K562 (cell line): ENCODE data around the gene KCTD1. TPM values are rescaled to one million over a fixed set of nuclear protein-coding genes. Genes with fewer than 3 reads are reported as not detected.

Experiments used
- ATAC-seq: fragments of 200-7000 bp; cut with Tn5 transposase; 3 replicates; pipeline ENCODE4 v1.9.1; 2020; ENCODE audit warnings: moderate library complexity
- BruUV-seq: library from RNA; stranded (reverse); fragments of 400-500 nt; replicated peaks from 2 replicates; lab custom pipeline; 2021; lab: Mats Ljungman, UMichigan
- CTCF ChIA-PET: fragments of 300-600 bp; formaldehyde crosslinking; extraction: SDS; loops from one replicate; lab custom pipeline; 2021; ENCODE audit warnings: low intra/inter-chr PET ratio; lab: Yijun Ruan, JAX
- POLR2A ChIA-PET: fragments of 300-600, 350-650 bp; sonication (Branson Sonifier 250); formaldehyde crosslinking; extraction: SDS; loops from one replicate; lab custom pipeline; 2021; ENCODE audit warnings: antibody characterized with exemption, inconsistent platforms; lab: Yijun Ruan, JAX
- DNase-seq, 4 experiments: peaks; one replicate each; pipeline versions ENCODE4 v3.0.0 to v3.0.0-alpha.2; 2011 to 2018; ENCODE audit warnings: low spot score in 3 of 4, mixed read lengths in 3 of 4; ENCODE audit errors: extremely low read depth in 1 of 4
- FAIRE-seq: peaks from 2 replicates; lab custom pipeline; 2011; peaks lifted over from hg19 to GRCh38; lab: Jason Lieb, UNC
- H2AFZ ChIP-seq: 2 replicates; pipeline ENCODE4 v1.6.0; 2011; ENCODE audit warnings: low read depth, low read length, control low read depth, inconsistent platforms
- H3K27ac ChIP-seq: fragments of 200-600 bp; 3 replicates; pipeline ENCODE4 v1.8.0; 2011; ENCODE audit warnings: low read depth, mild to moderate bottlenecking, control low read depth, inconsistent platforms, low read length, moderate library complexity, mixed read lengths; ENCODE audit errors: extremely low read depth
- H3K27me3 ChIP-seq, 2 experiments: fragments of 300-600 bp in 1 of 2; 2 replicates in 1 of 2; 3 replicates in 1 of 2; pipeline versions ENCODE4 v1.6.0 to v1.8.0; 2011; ENCODE audit warnings: inconsistent platforms in 2 of 2, low read length in 2 of 2, mild to moderate bottlenecking in 1 of 2, mixed read lengths in 1 of 2, moderate library complexity in 1 of 2; ENCODE audit not compliant: control insufficient read depth in 2 of 2, insufficient read depth in 2 of 2
- H3K36me3 ChIP-seq: fragments of 300-600 bp; 3 replicates; pipeline ENCODE4 v1.8.0; 2011; ENCODE audit warnings: mild to moderate bottlenecking, low read length, inconsistent platforms; ENCODE audit not compliant: control insufficient read depth, insufficient read depth
- H3K4me1 ChIP-seq, 2 experiments: fragments of 200-600 bp in 1 of 2; replicated peaks in 1 of 2; 2 replicates in 1 of 2; 3 replicates in 1 of 2; pipeline versions ENCODE4 v1.5.1 to v1.8.0; 2011; ENCODE audit warnings: inconsistent platforms in 2 of 2, low read length in 2 of 2, mild to moderate bottlenecking in 1 of 2, mixed read lengths in 1 of 2, moderate library complexity in 1 of 2; ENCODE audit not compliant: control insufficient read depth in 2 of 2, insufficient read depth in 2 of 2
- H3K4me2 ChIP-seq: 2 replicates; pipeline ENCODE4 v1.6.1; 2011; ENCODE audit warnings: low read length, control low read depth, inconsistent platforms, mixed read lengths; ENCODE audit not compliant: insufficient read depth
- H3K4me3 ChIP-seq: fragments of 200-600 bp; sonication (generic), shearing (Covaris generic); 2 replicates; pipeline ENCODE4 v1.5.1; 2016; ENCODE audit warnings: control low read depth, inconsistent platforms
- H3K79me2 ChIP-seq: fragments of 200-600 bp; 3 replicates; pipeline ENCODE4 v1.8.0; 2011; ENCODE audit warnings: low read length, inconsistent platforms; ENCODE audit not compliant: control insufficient read depth, insufficient read depth
- H3K9ac ChIP-seq, 2 experiments: 2 replicates each; pipeline versions ENCODE4 v1.6.0 to v1.6.1; 2011; ENCODE audit warnings: low read depth in 2 of 2, low read length in 2 of 2, control low read depth in 1 of 2, inconsistent platforms in 1 of 2, mild to moderate bottlenecking in 1 of 2, mixed read lengths in 1 of 2; ENCODE audit not compliant: insufficient read depth in 1 of 2
- H3K9me1 ChIP-seq: one replicate; pipeline ENCODE4 v1.6.0; 2011; ENCODE audit warnings: inconsistent platforms, mild to moderate bottlenecking, low read length, moderate library complexity; ENCODE audit not compliant: control insufficient read depth, insufficient read depth
- H3K9me3 ChIP-seq: replicated peaks from 2 replicates; pipeline ENCODE4 v1.5.1; 2011; ENCODE audit warnings: low read depth, low read length, inconsistent platforms; ENCODE audit not compliant: control insufficient read depth, insufficient read depth
- H4K20me1 ChIP-seq: replicated peaks from 2 replicates; pipeline ENCODE4 v1.6.1; 2011; ENCODE audit warnings: low read length, inconsistent platforms, mixed read lengths; ENCODE audit not compliant: control insufficient read depth, insufficient read depth
- CBFB ChIP-seq: sonication (generic); formaldehyde crosslinking; IDR thresholded peaks from 2 replicates; pipeline ENCODE4 v1.4.0; 2020; ENCODE audit warnings: mild to moderate bottlenecking, missing genetic modification reagents
- CHD1 ChIP-seq: fragments of 200-600 bp; sonication (generic); IDR thresholded peaks from one replicate; pipeline ENCODE4 v1.6.1; 2012; ENCODE audit warnings: mild to moderate bottlenecking, moderate library complexity, low read length, inconsistent platforms
- KHSRP ChIP-seq: fragments of 450-650 bp; IDR thresholded peaks from 2 replicates; pipeline ENCODE4 v1.6.1; 2017
- NFE2L1 ChIP-seq: fragments of 450-650 bp; IDR thresholded peaks from 2 replicates; pipeline ENCODE4 v1.6.1; 2016; ENCODE audit warnings: missing genetic modification characterization, low read depth, mild to moderate bottlenecking, missing compliant biosample characterization, moderate library complexity, borderline replicate concordance
- SMAD2 ChIP-seq: fragments of 150-350 bp; IDR thresholded peaks from 2 replicates; pipeline ENCODE4 v1.6.1; 2014; ENCODE audit warnings: low read depth, mild to moderate bottlenecking, low read length
- TAF7 ChIP-seq: fragments of 450-650 bp; IDR thresholded peaks from 2 replicates; pipeline ENCODE4 v1.6.1; 2016; ENCODE audit warnings: missing genetic modification characterization, missing compliant biosample characterization
- ZC3H4 ChIP-seq: sonication (generic); formaldehyde crosslinking; IDR thresholded peaks from 2 replicates; pipeline ENCODE4 v1.9.0; 2021; ENCODE audit warnings: missing genetic modification reagents, borderline replicate concordance
- ZNF165 ChIP-seq: fragments of 250-450 bp; sonication (Bioruptor Pico); IDR thresholded peaks from 2 replicates; pipeline ENCODE4 v1.4.0; 2020; ENCODE audit warnings: borderline replicate concordance
- ZNF184 ChIP-seq: sonication (generic); formaldehyde crosslinking; IDR thresholded peaks from 2 replicates; pipeline ENCODE4 v1.5.0; 2020; ENCODE audit warnings: missing genetic modification reagents
- ZNF583 ChIP-seq: fragments of 250-450 bp; sonication (Bioruptor Pico); IDR thresholded peaks from 2 replicates; pipeline ENCODE4 v1.4.0; 2020
- ZNF644 ChIP-seq: fragments of 200-800 bp; sonication (Bioruptor generic); IDR thresholded peaks from 2 replicates; pipeline ENCODE4 v1.6.1; 2016; ENCODE audit warnings: low read depth, missing genetic modification characterization, missing compliant biosample characterization
- WGBS: fragments of 100-300 bp; shearing (Covaris generic); methylation state at CpG from one replicate; pipeline ENCODE4 v1.1.6; 2016; ENCODE audit warnings: low coverage, mixed read lengths; ENCODE audit not compliant: insufficient coverage; ENCODE audit errors: missing lambda C conversion rate; 5-methylcytosine and 5-hydroxymethylcytosine counted together
- in situ Hi-C: fragments of 300-500 bp; cut with MboI; formaldehyde crosslinking; loops from 4 replicates; pipeline ENCODE4 v1.15.0; 2018; ENCODE audit warnings: inconsistent platforms, mixed read lengths
- intact Hi-C: fragments of 100-400 bp; cut with micrococcal nuclease; formaldehyde crosslinking; loops from 2 replicates; pipeline ENCODE4 v1.14.2; 2022
- polyA plus RNA-seq, 8 experiments: library from polyadenylated mRNA; depleted of rRNA in 4 of 8; stranded (reverse) in 5 of 8; unstranded in 3 of 8; fragments of >200 nt; fragmentation: Nextera tagmentation in 2 of 8; fragmentation: Illumina TruSeq in 1 of 8; extraction: Ambion mirVana in 2 of 8; extraction: Trizol in 1 of 8; gene quantifications; 2 replicates each; pipeline versions ENCODE4 v1.2.1 to v1.2.3, GENCODE V29; 2011 to 2014; ENCODE audit warnings: inconsistent platforms in 1 of 8, missing spikeins in 1 of 8
- total RNA-seq, 7 experiments: library from RNA; depleted of rRNA in 6 of 7; stranded (reverse); fragments of >200 nt in 6 of 7; fragmentation: Illumina TruSeq in 2 of 7; extraction: Trizol in 2 of 7; gene quantifications; 2 replicates each; pipeline versions ENCODE4 v1.2.1 to v1.2.3, GENCODE V29; 2011 to 2021; ENCODE audit warnings: low replicate concordance in 1 of 7
- TF ChIP-seq, protein P1 (sequence below): sonication (generic); formaldehyde crosslinking; IDR thresholded peaks from 2 replicates; pipeline ENCODE4 v1.8.1; 2023; ENCODE audit warnings: mild to moderate bottlenecking, missing genetic modification reagents
- TF ChIP-seq, protein P2 (sequence below), 2 experiments: fragments of 450-650 bp; conservative IDR thresholded peaks; 2 replicates each; pipeline ENCODE4 v1.6.1; 2017; ENCODE audit warnings: mild to moderate bottlenecking in 2 of 2, moderate library complexity in 2 of 2
- TF ChIP-seq, protein P3 (sequence below), 3 experiments: fragments of 200-800 bp in 1 of 3; sonication (Bioruptor generic) in 1 of 3; sonication (generic) in 1 of 3; formaldehyde crosslinking in 1 of 3; IDR thresholded peaks; 2 replicates each; pipeline versions ENCODE4 v1.6.1 to v1.8.0; 2016 to 2022; ENCODE audit warnings: mild to moderate bottlenecking in 2 of 3, missing compliant biosample characterization in 2 of 3, missing genetic modification characterization in 2 of 3, missing genetic modification reagents in 1 of 3

The KCTD1 gene
- total and polyA plus RNA-seq, 9 of the 15 experiments (the other 6 are each of a cell fraction or from before 2014, with no cell fraction given) = not detected

DNA sequence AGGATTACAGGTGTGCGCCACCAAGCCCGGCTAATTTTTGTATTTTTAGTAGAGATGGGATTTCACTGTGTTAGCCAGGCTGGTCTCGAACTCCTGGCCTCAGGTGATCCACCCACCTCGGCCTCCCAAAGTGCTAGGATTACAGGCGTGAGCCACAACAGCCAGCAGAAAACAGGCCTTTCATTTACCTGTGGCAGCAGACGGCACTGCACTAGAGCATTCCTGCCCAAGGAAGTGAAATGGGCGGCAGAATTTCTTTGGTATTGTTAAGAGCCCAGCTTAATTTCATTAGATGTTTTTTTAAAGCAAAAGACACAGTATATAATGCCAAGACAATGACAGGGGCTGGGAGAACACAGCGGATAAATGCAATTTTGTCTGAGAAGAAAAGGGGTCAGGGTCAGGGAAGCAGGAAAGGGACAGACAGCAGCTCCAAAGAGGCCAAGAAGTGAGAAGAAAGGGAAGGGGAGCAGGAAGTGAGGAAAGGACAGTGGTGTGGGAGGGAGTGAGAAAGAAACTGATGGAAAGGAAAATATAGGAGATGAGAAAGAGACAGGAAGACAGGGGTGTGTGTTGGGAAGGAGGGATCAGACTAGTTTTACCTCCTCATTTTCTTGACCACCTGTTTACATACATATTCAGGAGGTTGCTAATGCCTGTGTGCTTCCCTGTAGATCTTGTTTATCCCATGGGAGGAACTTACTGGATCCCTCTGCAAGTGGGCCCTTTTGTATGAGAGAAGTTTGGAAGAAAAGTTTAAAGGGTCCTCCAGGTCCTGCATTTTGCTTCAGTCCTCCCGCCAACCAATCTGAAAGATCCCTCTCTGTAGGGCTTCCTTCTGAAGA, 32.5 kb downstream of the KCTD1 start:
- ChIA-PET CTCF (no interaction called here), POLR2A (interaction anchor here (0.6 kb wide), 1 partner anchor 51 kb away, joined by 3 read pairs; no protein-coding TSS in a partner anchor)
- peaks cover 0 to 3% of the 10 kb centered on the region in 2 experiments; a peak in 2 of 5 replicates for H3K27me3 ChIP-seq
- no peak overlapping the region for H2AFZ ChIP-seq
- BruUV-seq = no TSS peak
- ATAC-seq (no peak), FAIRE-seq (no peak), DNase-seq (no peak)
- intact Hi-C loops = no loop called here
- no peaks in the 10 kb centered on the region for H3K36me3 ChIP-seq
- under 1% methylated on average over 9 of the region's 9 CpGs for WGBS
- H3K9me1 ChIP-seq = no peaks in the 10 kb centered on the region
- H4K20me1 ChIP-seq = no peaks in the 10 kb centered on the region
- in situ Hi-C loops = no loop called here
- H3K27ac ChIP-seq = no peak overlapping the region
- no peak overlapping the region for H3K4me2 ChIP-seq
- H3K9ac ChIP-seq = no peak overlapping the region
- H3K9me3 ChIP-seq = no peaks in the 10 kb centered on the region
- H3K79me2 ChIP-seq = no peaks in the 10 kb centered on the region
- H3K4me1 ChIP-seq = no peaks in the 10 kb centered on the region
- no peak overlapping the region for H3K4me3 ChIP-seq
- TF ChIP-seq, protein P1, sequence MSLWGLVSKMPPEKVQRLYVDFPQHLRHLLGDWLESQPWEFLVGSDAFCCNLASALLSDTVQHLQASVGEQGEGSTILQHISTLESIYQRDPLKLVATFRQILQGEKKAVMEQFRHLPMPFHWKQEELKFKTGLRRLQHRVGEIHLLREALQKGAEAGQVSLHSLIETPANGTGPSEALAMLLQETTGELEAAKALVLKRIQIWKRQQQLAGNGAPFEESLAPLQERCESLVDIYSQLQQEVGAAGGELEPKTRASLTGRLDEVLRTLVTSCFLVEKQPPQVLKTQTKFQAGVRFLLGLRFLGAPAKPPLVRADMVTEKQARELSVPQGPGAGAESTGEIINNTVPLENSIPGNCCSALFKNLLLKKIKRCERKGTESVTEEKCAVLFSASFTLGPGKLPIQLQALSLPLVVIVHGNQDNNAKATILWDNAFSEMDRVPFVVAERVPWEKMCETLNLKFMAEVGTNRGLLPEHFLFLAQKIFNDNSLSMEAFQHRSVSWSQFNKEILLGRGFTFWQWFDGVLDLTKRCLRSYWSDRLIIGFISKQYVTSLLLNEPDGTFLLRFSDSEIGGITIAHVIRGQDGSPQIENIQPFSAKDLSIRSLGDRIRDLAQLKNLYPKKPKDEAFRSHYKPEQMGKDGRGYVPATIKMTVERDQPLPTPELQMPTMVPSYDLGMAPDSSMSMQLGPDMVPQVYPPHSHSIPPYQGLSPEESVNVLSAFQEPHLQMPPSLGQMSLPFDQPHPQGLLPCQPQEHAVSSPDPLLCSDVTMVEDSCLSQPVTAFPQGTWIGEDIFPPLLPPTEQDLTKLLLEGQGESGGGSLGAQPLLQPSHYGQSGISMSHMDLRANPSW (CRISPR knock-in tag) = no peak
- no peak for TF ChIP-seq ZNF184 (CRISPR knock-in tag)
- TF ChIP-seq ZNF644 = no peak
- no peak for TF ChIP-seq ZC3H4
- TF ChIP-seq, protein P2, sequence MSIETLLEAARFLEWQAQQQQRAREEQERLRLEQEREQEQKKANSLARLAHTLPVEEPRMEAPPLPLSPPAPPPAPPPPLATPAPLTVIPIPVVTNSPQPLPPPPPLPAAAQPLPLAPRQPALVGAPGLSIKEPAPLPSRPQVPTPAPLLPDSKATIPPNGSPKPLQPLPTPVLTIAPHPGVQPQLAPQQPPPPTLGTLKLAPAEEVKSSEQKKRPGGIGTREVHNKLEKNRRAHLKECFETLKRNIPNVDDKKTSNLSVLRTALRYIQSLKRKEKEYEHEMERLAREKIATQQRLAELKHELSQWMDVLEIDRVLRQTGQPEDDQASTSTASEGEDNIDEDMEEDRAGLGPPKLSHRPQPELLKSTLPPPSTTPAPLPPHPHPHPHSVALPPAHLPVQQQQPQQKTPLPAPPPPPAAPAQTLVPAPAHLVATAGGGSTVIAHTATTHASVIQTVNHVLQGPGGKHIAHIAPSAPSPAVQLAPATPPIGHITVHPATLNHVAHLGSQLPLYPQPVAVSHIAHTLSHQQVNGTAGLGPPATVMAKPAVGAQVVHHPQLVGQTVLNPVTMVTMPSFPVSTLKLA (conservative IDR thresholded peaks at IDR 0.05) = no peak
- no peak for TF ChIP-seq NFE2L1
- TF ChIP-seq CHD1 = no peak
- no peak for TF ChIP-seq SMAD2
- no peak for TF ChIP-seq ZNF165 (CRISPR knock-in tag)
- TF ChIP-seq, protein P3, sequence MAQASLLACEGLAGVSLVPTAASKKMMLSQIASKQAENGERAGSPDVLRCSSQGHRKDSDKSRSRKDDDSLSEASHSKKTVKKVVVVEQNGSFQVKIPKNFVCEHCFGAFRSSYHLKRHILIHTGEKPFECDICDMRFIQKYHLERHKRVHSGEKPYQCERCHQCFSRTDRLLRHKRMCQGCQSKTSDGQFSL (CRISPR knock-in tag; IDR thresholded peaks at IDR 0.05) = no peak
- TF ChIP-seq, protein P3 (tag; IDR thresholded peaks at IDR 0.05) = no peak
- no peak for TF ChIP-seq ZNF583 (CRISPR knock-in tag)
- no peak for TF ChIP-seq TAF7 (tag)
- TF ChIP-seq KHSRP = no peak
- no peak for TF ChIP-seq CBFB (CRISPR knock-in tag)
